Endodermal cell (in vitro differentiated cells): ENCODE data around the gene CORIN. TPM values are rescaled to one million over a fixed set of nuclear protein-coding genes. Genes with fewer than 3 reads are reported as not detected.

Experiments
- DNase-seq: peaks from one replicate; pipeline ENCODE4 v3.0.0-alpha.2; 2017
- H3K27ac ChIP-seq: 2 replicates; pipeline ENCODE4 v1.5.1; 2013; ENCODE audit warnings: mild to moderate bottlenecking, low read depth, low read length, moderate library complexity
- H3K27me3 ChIP-seq: 2 replicates; pipeline ENCODE4 v1.6.1; 2013; ENCODE audit warnings: mild to moderate bottlenecking, low read length, moderate library complexity; ENCODE audit not compliant: insufficient read depth, control insufficient read depth, poor library complexity, severe bottlenecking
- H3K36me3 ChIP-seq: 2 replicates; pipeline ENCODE4 v1.7.0; 2013; ENCODE audit warnings: mild to moderate bottlenecking, low read length, moderate library complexity; ENCODE audit not compliant: control insufficient read depth, insufficient read depth
- H3K4me1 ChIP-seq: one replicate; pipeline ENCODE4 v1.7.0; 2013; ENCODE audit warnings: low read length; ENCODE audit not compliant: control insufficient read depth, insufficient read depth
- H3K4me3 ChIP-seq: 2 replicates; pipeline ENCODE4 v1.5.1; 2013; ENCODE audit warnings: mild to moderate bottlenecking, low read length, moderate library complexity
- H3K9ac ChIP-seq: 2 replicates; pipeline ENCODE4 v1.6.1; 2013; ENCODE audit warnings: mild to moderate bottlenecking, low read length, moderate library complexity; ENCODE audit not compliant: poor library complexity, severe bottlenecking; ENCODE audit errors: extremely low read depth
- H3K9me3 ChIP-seq: 2 replicates; pipeline ENCODE4 v1.6.1; 2013; ENCODE audit warnings: mild to moderate bottlenecking, low read length, moderate library complexity; ENCODE audit not compliant: control insufficient read depth
- H3K27ac Mint-ChIP-seq: 2 replicates; pipeline ENCODE4 v1.8.0; 2020; ENCODE audit warnings: mixed read lengths
- H3K27me3 Mint-ChIP-seq: 2 replicates; pipeline ENCODE4 v1.8.0; 2021; ENCODE audit warnings: mild to moderate bottlenecking, mixed read lengths; ENCODE audit not compliant: insufficient read depth
- H3K36me3 Mint-ChIP-seq: 2 replicates; pipeline ENCODE4 v1.8.0; 2020; ENCODE audit warnings: low read depth, mixed read lengths
- H3K4me1 Mint-ChIP-seq: 2 replicates; pipeline ENCODE4 v1.8.0; 2020; ENCODE audit warnings: mixed read lengths
- H3K4me3 Mint-ChIP-seq: 2 replicates; pipeline ENCODE4 v1.8.0; 2020; ENCODE audit warnings: mild to moderate bottlenecking, moderate library complexity, mixed read lengths
- H3K9me3 Mint-ChIP-seq: 2 replicates; pipeline ENCODE4 v1.8.0; 2020; ENCODE audit warnings: mild to moderate bottlenecking, mixed read lengths
- WGBS, 2 experiments: methylation state at CpG; one replicate each; pipeline versions ENCODE4 v1.1.5 to v1.1.7; 2013; ENCODE audit warnings: missing lambda C conversion rate in 2 of 2, mixed read lengths in 1 of 2; ENCODE audit not compliant: insufficient coverage in 1 of 2, insufficient read length in 1 of 2; 5-methylcytosine and 5-hydroxymethylcytosine counted together
- total RNA-seq, 2 donors: library from RNA; stranded (reverse); fragmentation: NEBNext Ultra II Directional in 1 of 2; extraction: Animal tissue kit (Norgen Biotek cat#: 25700) in 1 of 2; gene quantifications; 2 replicates in 1 of 2; 3 replicates in 1 of 2; pipeline ENCODE4 v1.2.1, GENCODE V29; 2021
- TF ChIP-seq, protein P1 (sequence below): fragments of 200-600 bp; sonication (generic); conservative IDR thresholded peaks from 2 replicates; pipeline ENCODE4 v1.5.0; 2021; ENCODE audit warnings: antibody characterized with exemption, mild to moderate bottlenecking

Gene CORIN
- total RNA-seq, 2 donors from 2014 or later, result 0.53 TPM; not detected in 1

GRCh38 chr4:47835494-47835893 is 2.4 kb downstream of the CORIN start:
- no peak overlapping the region for H3K4me3 Mint-ChIP-seq
- no peaks in the 10 kb centered on the region for H3K36me3 ChIP-seq
- peaks cover 15% of the 10 kb centered on the region for H3K9me3 ChIP-seq
- H3K27ac ChIP-seq, result no peak overlapping the region
- H3K4me3 ChIP-seq, result no peak overlapping the region
- no peak overlapping the region for H3K27ac Mint-ChIP-seq
- no peak overlapping the region for H3K9ac ChIP-seq
- TF ChIP-seq, protein P1, sequence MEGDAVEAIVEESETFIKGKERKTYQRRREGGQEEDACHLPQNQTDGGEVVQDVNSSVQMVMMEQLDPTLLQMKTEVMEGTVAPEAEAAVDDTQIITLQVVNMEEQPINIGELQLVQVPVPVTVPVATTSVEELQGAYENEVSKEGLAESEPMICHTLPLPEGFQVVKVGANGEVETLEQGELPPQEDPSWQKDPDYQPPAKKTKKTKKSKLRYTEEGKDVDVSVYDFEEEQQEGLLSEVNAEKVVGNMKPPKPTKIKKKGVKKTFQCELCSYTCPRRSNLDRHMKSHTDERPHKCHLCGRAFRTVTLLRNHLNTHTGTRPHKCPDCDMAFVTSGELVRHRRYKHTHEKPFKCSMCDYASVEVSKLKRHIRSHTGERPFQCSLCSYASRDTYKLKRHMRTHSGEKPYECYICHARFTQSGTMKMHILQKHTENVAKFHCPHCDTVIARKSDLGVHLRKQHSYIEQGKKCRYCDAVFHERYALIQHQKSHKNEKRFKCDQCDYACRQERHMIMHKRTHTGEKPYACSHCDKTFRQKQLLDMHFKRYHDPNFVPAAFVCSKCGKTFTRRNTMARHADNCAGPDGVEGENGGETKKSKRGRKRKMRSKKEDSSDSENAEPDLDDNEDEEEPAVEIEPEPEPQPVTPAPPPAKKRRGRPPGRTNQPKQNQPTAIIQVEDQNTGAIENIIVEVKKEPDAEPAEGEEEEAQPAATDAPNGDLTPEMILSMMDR, result no peak
- no peak for DNase-seq
- H3K4me1 Mint-ChIP-seq, result peaks cover 17% of the 10 kb centered on the region
- peaks cover 12% of the 10 kb centered on the region for H3K9me3 Mint-ChIP-seq
- no peaks in the 10 kb centered on the region for H3K27me3 ChIP-seq
- WGBS, 2 experiments, result 85 to 95% methylated on average over 2 of the region's 2 CpGs
- H3K27me3 Mint-ChIP-seq, result peaks cover 15% of the 10 kb centered on the region
- no peaks in the 10 kb centered on the region for H3K36me3 Mint-ChIP-seq
- no peaks in the 10 kb centered on the region for H3K4me1 ChIP-seq

GRCh38 chr4:47831026-47831679 is 6.7 kb downstream of the CORIN start:
- no peak overlapping the region for H3K27ac ChIP-seq
- no peak overlapping the region for H3K9ac ChIP-seq
- no peaks in the 10 kb centered on the region for H3K27me3 ChIP-seq
- peaks cover 15% of the 10 kb centered on the region for H3K9me3 ChIP-seq
- WGBS, 2 experiments, result 92 to 94% methylated on average over 2 to 5 of the region's 5 CpGs
- H3K4me1 Mint-ChIP-seq, result peaks cover 12% of the 10 kb centered on the region
- no peak for DNase-seq
- H3K36me3 Mint-ChIP-seq, result no peaks in the 10 kb centered on the region
- H3K36me3 ChIP-seq, result no peaks in the 10 kb centered on the region
- H3K27ac Mint-ChIP-seq, result no peak overlapping the region
- no peaks in the 10 kb centered on the region for H3K4me1 ChIP-seq
- TF ChIP-seq, protein P1, result no peak
- no peak overlapping the region for H3K4me3 ChIP-seq
- no peak overlapping the region for H3K4me3 Mint-ChIP-seq
- peaks cover 12% of the 10 kb centered on the region for H3K9me3 Mint-ChIP-seq
- peaks cover 1% of the 10 kb centered on the region for H3K27me3 Mint-ChIP-seq

DNA sequence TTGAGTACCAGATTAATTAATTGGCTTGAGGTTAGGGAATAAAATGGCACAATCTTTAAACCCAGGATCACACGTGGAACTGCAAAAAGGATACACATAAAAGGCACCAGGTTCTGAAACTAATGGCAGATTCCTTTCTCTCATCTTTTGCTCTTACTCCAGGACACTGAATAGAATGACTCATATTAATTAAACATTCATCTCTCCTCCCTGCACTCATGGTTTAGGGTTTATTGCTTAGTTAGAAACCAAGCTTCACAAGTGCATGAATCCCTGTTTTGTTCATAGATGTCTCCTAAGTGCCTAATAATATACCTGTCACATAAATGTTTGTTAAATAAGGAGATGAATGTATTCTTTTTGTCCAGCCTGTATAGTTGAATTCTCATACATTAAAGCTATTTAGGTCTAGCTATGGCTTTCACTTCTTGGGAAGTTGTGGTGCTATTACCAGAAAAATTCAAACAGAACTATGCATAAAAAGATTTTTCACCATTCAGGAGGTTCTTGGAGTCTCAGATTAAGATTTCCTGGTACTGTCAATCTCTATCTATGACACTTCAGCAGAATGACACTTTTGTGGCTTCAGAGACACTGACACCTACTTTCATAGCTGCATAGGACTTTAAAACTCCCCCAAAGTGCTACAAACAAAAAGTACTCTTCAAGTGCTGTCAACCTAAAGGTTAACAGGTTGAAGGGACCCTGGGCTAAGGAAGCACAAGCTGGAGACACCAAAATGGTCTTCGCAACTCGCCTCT is 7.4 kb downstream of the CORIN start:
- TF ChIP-seq, protein P1, result no peak
- H3K4me3 Mint-ChIP-seq, result no peak overlapping the region
- Histone ChIP-seq H3K9ac (no peak overlapping the region), H3K27me3 (no peaks in the 10 kb centered on the region), H3K27ac (no peak overlapping the region), H3K36me3 (no peaks in the 10 kb centered on the region), H3K4me3 (no peak overlapping the region), H3K4me1 (peaks cover under 1% of the 10 kb centered on the region), H3K9me3 (peaks cover 15% of the 10 kb centered on the region)
- WGBS, 2 experiments, result 89 to 96% methylated on average over 3 of the region's 3 CpGs
- no peak overlapping the region for H3K27ac Mint-ChIP-seq
- no peak for DNase-seq
- peaks cover 9% of the 10 kb centered on the region for H3K4me1 Mint-ChIP-seq
- no peaks in the 10 kb centered on the region for H3K27me3 Mint-ChIP-seq
- H3K9me3 Mint-ChIP-seq, result peaks cover 12% of the 10 kb centered on the region
- no peaks in the 10 kb centered on the region for H3K36me3 Mint-ChIP-seq
